Transverse colon (tissue), 4 donors: ENCODE results near the gene KDM4D.

Experiments
- POLR2AphosphoS5 ChIP-seq, 3 donors: sonication (generic); formaldehyde crosslinking; IDR thresholded peaks; one replicate each; pipeline ENCODE4 v1.6.1; 2016; ENCODE audit warnings: antibody characterized with exemption in 3 of 3
- TF ChIP-seq, protein P1 (sequence below), 5 experiments: fragments of 200-600 bp in 3 of 5; fragments of 450-650 bp in 2 of 5; sonication (generic) in 3 of 5; IDR thresholded peaks; 1 replicate in 2 of 5; 2 replicates in 3 of 5; pipeline ENCODE4 v1.5.1; 2016 to 2017; ENCODE audit warnings: antibody characterized with exemption in 5 of 5, inconsistent platforms in 3 of 5, mild to moderate bottlenecking in 2 of 5, moderate library complexity in 1 of 5

DNA sequence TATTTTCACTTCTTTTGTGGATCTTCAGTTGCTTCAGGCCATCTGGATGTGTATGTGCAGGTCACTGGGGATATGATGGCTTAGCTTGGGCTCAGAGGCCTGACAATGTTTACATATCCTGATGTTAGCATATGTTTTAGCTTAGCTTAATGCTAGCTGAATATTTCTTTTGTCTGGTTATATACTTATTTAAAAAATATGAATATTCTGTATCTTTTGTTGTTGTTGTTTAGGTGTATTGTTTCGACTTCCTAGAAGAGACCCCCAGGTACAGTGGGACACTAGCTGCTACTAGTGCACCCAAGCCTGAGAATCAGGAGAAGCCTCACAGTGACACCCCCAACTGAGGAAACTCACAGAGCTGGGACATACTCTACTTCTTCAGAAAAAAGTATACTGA, 51.4 kb downstream of the KDM4D start, which contains the start of gene KDM4E:
- TF ChIP-seq, protein P1, sequence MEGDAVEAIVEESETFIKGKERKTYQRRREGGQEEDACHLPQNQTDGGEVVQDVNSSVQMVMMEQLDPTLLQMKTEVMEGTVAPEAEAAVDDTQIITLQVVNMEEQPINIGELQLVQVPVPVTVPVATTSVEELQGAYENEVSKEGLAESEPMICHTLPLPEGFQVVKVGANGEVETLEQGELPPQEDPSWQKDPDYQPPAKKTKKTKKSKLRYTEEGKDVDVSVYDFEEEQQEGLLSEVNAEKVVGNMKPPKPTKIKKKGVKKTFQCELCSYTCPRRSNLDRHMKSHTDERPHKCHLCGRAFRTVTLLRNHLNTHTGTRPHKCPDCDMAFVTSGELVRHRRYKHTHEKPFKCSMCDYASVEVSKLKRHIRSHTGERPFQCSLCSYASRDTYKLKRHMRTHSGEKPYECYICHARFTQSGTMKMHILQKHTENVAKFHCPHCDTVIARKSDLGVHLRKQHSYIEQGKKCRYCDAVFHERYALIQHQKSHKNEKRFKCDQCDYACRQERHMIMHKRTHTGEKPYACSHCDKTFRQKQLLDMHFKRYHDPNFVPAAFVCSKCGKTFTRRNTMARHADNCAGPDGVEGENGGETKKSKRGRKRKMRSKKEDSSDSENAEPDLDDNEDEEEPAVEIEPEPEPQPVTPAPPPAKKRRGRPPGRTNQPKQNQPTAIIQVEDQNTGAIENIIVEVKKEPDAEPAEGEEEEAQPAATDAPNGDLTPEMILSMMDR (IDR thresholded peaks at IDR 0.05), result no peak
- TF ChIP-seq POLR2AphosphoS5 (IDR thresholded peaks at IDR 0.05), result no peak
